Measurements from ENCODE around the gene DPP3. TPM values are rescaled to one million over a fixed set of nuclear protein-coding genes. Genes with fewer than 3 reads are reported as not detected.

Gene DPP3
- total and polyA plus RNA-seq, 2 donors (not counting 1 experiment from before 2014, with no cell fraction given), result 33.6 to 39.6 TPM

DNA sequence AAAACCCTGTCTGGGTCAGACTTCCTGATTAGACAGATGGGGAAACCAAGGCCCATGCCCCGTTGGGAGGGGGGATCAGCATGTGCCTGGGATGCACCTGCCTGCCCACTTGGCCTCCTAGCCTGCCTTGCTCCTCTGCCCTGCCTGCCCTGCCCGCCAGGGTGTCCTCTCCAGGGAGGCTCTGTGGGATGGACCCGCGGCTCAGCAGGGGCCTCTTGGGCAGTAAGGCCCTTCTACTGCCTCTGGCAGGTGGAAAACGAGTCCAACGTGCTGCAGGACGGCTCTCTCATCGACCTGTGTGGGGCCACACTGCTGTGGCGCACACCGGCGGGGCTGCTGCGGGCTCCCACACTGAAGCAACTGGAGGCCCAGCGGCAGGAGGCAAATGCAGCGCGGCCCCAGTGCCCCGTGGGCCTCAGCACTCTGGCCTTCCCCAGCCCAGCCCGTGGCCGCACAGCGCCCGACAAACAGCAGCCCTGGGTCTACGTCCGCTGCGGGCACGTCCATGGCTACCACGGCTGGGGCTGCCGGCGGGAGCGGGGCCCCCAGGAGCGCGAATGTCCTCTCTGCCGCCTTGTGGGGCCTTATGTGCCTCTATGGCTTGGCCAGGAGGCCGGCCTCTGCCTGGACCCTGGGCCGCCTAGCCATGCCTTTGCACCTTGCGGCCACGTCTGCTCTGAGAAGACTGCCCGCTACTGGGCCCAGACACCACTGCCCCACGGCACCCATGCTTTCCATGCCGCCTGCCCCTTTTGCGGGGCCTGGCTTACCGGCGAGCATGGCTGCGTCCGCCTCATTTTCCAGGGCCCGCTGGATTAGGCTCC is 4.7 kb upstream of the DPP3 start:
- Histone ChIP-seq H3K9me3 (ENCODE audit: control insufficient read depth, insufficient read depth, low read depth, low read length) (no peaks in the 10 kb centered on the region), H3K27ac (ENCODE audit: insufficient read depth, low read length) (no peak overlapping the region), H3K4me3 (replicated peaks in 1 of 4; ENCODE audit: control extremely low read depth in 1 of 4, insufficient read depth in 1 of 4, low read depth in 3 of 4, low read length in 4 of 4) (no peak overlapping the region), H3K36me3 (ENCODE audit: control insufficient read depth, insufficient read depth, low read length) (peaks cover 9% of the 10 kb centered on the region), H3K9ac (ENCODE audit: insufficient read depth, low read length) (no peak overlapping the region), H3K27me3 (ENCODE audit: control insufficient read depth, insufficient read depth, low read length) (no peaks in the 10 kb centered on the region), H3K4me2 (ENCODE audit: extremely low read depth, insufficient read depth, low read length) (no peak overlapping the region), H3K79me2 (ENCODE audit: control insufficient read depth, insufficient read depth, low read length) (peaks cover 5% of the 10 kb centered on the region), H2AFZ (ENCODE audit: low read length) (no peak overlapping the region), H3K4me1 (ENCODE audit: control insufficient read depth, extremely low read depth, insufficient read depth, low read length) (peaks cover 3% of the 10 kb centered on the region), H4K20me1 (ENCODE audit: control insufficient read depth, extremely low read depth, insufficient read depth, low read length) (no peaks in the 10 kb centered on the region)
- TF ChIP-seq, protein P1, sequence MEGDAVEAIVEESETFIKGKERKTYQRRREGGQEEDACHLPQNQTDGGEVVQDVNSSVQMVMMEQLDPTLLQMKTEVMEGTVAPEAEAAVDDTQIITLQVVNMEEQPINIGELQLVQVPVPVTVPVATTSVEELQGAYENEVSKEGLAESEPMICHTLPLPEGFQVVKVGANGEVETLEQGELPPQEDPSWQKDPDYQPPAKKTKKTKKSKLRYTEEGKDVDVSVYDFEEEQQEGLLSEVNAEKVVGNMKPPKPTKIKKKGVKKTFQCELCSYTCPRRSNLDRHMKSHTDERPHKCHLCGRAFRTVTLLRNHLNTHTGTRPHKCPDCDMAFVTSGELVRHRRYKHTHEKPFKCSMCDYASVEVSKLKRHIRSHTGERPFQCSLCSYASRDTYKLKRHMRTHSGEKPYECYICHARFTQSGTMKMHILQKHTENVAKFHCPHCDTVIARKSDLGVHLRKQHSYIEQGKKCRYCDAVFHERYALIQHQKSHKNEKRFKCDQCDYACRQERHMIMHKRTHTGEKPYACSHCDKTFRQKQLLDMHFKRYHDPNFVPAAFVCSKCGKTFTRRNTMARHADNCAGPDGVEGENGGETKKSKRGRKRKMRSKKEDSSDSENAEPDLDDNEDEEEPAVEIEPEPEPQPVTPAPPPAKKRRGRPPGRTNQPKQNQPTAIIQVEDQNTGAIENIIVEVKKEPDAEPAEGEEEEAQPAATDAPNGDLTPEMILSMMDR (conservative IDR thresholded peaks at IDR 0.05 in 1 of 2, IDR thresholded peaks at IDR 0.05 in 1 of 2; ENCODE audit: low read depth in 1 of 2, low read length in 2 of 2), result no peak
- TF ChIP-seq EZH2 (IDR thresholded peaks at IDR 0.05; ENCODE audit: low read length, missing control alignments), result no peak
- DNase-seq (ENCODE audit: low read depth in 2 of 2), result no peak

DNA sequence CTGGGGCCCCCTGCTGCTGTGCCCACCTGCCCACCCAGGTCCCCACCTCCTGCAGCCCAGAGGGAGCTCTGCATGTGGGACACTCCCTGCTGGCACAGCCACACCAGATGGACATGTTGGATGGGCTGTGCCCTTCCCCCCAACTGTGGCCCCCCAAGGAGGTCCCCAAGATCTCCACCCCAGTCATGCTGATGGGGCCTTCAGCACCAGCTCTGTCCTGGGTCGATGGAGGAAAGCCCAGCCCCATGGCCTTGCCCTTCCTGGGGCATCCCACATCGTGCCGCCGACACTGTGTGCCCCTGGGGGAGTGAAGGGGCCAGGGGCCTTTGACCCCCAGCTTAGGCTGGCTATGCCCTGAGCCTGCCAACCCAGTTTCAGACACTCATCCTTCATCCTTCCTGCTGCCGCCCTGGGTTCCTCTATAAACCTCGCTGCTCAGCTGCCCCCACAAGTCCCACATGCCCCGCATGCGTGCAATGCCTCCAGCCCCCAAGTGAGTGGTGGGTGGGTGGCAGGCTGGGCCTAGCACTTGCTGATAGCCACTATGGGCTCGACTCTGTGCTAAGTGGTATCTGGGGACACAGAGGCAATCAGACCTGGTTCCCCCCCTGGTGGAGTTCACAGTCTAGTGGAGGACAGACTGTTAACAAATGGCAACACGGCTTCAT is 3.9 kb upstream of the DPP3 start:
- Histone ChIP-seq H3K4me1 (ENCODE audit: control insufficient read depth, extremely low read depth, insufficient read depth, low read length) (peaks cover 3% of the 10 kb centered on the region), H3K36me3 (ENCODE audit: control insufficient read depth, insufficient read depth, low read length) (peaks cover 7% of the 10 kb centered on the region), H3K4me3 (replicated peaks in 1 of 4; ENCODE audit: control extremely low read depth in 1 of 4, insufficient read depth in 1 of 4, low read depth in 3 of 4, low read length in 4 of 4) (no peak overlapping the region), H3K27ac (ENCODE audit: insufficient read depth, low read length) (no peak overlapping the region), H2AFZ (ENCODE audit: low read length) (no peak overlapping the region), H3K9me3 (ENCODE audit: control insufficient read depth, insufficient read depth, low read depth, low read length) (no peaks in the 10 kb centered on the region), H3K9ac (ENCODE audit: insufficient read depth, low read length) (no peak overlapping the region), H4K20me1 (ENCODE audit: control insufficient read depth, extremely low read depth, insufficient read depth, low read length) (no peaks in the 10 kb centered on the region), H3K4me2 (ENCODE audit: extremely low read depth, insufficient read depth, low read length) (no peak overlapping the region), H3K79me2 (ENCODE audit: control insufficient read depth, insufficient read depth, low read length) (peaks cover 5% of the 10 kb centered on the region), H3K27me3 (ENCODE audit: control insufficient read depth, insufficient read depth, low read length) (no peaks in the 10 kb centered on the region)
- TF ChIP-seq, protein P1 (conservative IDR thresholded peaks at IDR 0.05 in 1 of 2, IDR thresholded peaks at IDR 0.05 in 1 of 2; ENCODE audit: low read depth in 1 of 2, low read length in 2 of 2), result no peak
- no peak for TF ChIP-seq EZH2 (IDR thresholded peaks at IDR 0.05; ENCODE audit: low read length, missing control alignments)
- DNase-seq (ENCODE audit: low read depth in 2 of 2), result no peak

DNA sequence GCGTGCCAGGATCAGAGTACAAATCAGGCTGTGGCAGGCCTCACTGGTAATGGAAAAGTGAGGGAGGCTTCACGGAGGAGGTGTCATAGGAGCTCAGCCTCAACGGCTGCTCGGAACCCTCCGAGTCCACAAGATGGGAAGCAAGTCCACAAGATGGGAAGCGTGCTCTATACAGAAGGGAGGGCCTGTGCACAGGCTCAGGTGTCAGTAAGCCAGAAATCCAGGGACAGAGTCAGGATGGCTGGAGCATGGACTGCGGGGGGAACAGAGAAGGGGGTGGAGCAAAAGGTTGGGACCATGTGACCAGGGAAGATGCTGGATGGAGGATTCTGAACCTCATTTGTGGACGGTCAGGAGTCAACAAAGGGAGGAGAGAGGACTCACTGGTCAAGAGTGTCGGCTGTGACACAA is 3.4 kb upstream of the DPP3 start:
- no peak for TF ChIP-seq EZH2 (IDR thresholded peaks at IDR 0.05; ENCODE audit: low read length, missing control alignments)
- TF ChIP-seq, protein P1 (conservative IDR thresholded peaks at IDR 0.05 in 1 of 2, IDR thresholded peaks at IDR 0.05 in 1 of 2; ENCODE audit: low read depth in 1 of 2, low read length in 2 of 2), result no peak
- no peaks in the 10 kb centered on the region for H3K9me3 ChIP-seq (ENCODE audit: control insufficient read depth, insufficient read depth, low read depth, low read length)
- H4K20me1 ChIP-seq (ENCODE audit: control insufficient read depth, extremely low read depth, insufficient read depth, low read length), result no peaks in the 10 kb centered on the region
- H2AFZ ChIP-seq (ENCODE audit: low read length), result no peak overlapping the region
- H3K27me3 ChIP-seq (ENCODE audit: control insufficient read depth, insufficient read depth, low read length), result no peaks in the 10 kb centered on the region
- H3K9ac ChIP-seq (ENCODE audit: insufficient read depth, low read length), result no peak overlapping the region
- peaks cover 3% of the 10 kb centered on the region for H3K4me1 ChIP-seq (ENCODE audit: control insufficient read depth, extremely low read depth, insufficient read depth, low read length)
- no peak for DNase-seq (ENCODE audit: low read depth in 2 of 2)
- peaks cover 6% of the 10 kb centered on the region for H3K36me3 ChIP-seq (ENCODE audit: control insufficient read depth, insufficient read depth, low read length)
- peaks cover 5% of the 10 kb centered on the region for H3K79me2 ChIP-seq (ENCODE audit: control insufficient read depth, insufficient read depth, low read length)
- no peak overlapping the region for H3K27ac ChIP-seq (ENCODE audit: insufficient read depth, low read length)
- no peak overlapping the region for H3K4me3 ChIP-seq (replicated peaks in 1 of 4; ENCODE audit: control extremely low read depth in 1 of 4, insufficient read depth in 1 of 4, low read depth in 3 of 4, low read length in 4 of 4)
- no peak overlapping the region for H3K4me2 ChIP-seq (ENCODE audit: extremely low read depth, insufficient read depth, low read length)

All from fibroblast of lung (primary cell).